H9 (cell line): ENCODE data around the gene AP2A2. TPM values are rescaled to one million over a fixed set of nuclear protein-coding genes. Genes with fewer than 3 reads are reported as not detected.

Source experiments
- DNase-seq: peaks from one replicate; pipeline ENCODE4 v3.0.0-alpha.2; 2017
- H2AFZ ChIP-seq: one replicate; pipeline ENCODE4 v1.6.1; 2013; ENCODE audit warnings: mild to moderate bottlenecking, low read length, control low read depth, moderate library complexity
- H2AK5ac ChIP-seq: 2 replicates; pipeline ENCODE4 v1.6.1; 2013; ENCODE audit warnings: low read length, control low read depth, mixed read lengths; ENCODE audit not compliant: insufficient read length
- H2BK120ac ChIP-seq: one replicate; pipeline ENCODE4 v1.6.1; 2013; ENCODE audit warnings: low read depth, mild to moderate bottlenecking, low read length, control low read depth, inconsistent platforms; ENCODE audit not compliant: poor library complexity, severe bottlenecking
- H2BK12ac ChIP-seq: 2 replicates; pipeline ENCODE4 v1.6.1; 2013; ENCODE audit warnings: low read length, control low read depth, mixed read lengths, low read depth; ENCODE audit not compliant: insufficient read length
- H2BK15ac ChIP-seq: 2 replicates; pipeline ENCODE4 v1.6.1; 2013; ENCODE audit warnings: low read depth, low read length, control low read depth
- H2BK20ac ChIP-seq: one replicate; pipeline ENCODE4 v1.6.1; 2013; ENCODE audit warnings: low read depth, mild to moderate bottlenecking, low read length, control low read depth, inconsistent platforms; ENCODE audit not compliant: poor library complexity, severe bottlenecking
- H2BK5ac ChIP-seq: 2 replicates; pipeline ENCODE4 v1.6.1; 2013; ENCODE audit warnings: low read length, control low read depth, mixed read lengths; ENCODE audit not compliant: insufficient read length
- H3K14ac ChIP-seq: 2 replicates; pipeline ENCODE4 v1.6.1; 2013; ENCODE audit warnings: low read length, control low read depth; ENCODE audit not compliant: insufficient read depth
- H3K18ac ChIP-seq: 2 replicates; pipeline ENCODE4 v1.6.1; 2013; ENCODE audit warnings: low read depth, mild to moderate bottlenecking, mixed read lengths, low read length, control low read depth; ENCODE audit not compliant: insufficient read length
- H3K23ac ChIP-seq: 2 replicates; pipeline ENCODE4 v1.6.1; 2013; ENCODE audit warnings: low read length, control low read depth, mixed read lengths, low read depth; ENCODE audit not compliant: insufficient read length
- H3K23me2 ChIP-seq: 2 replicates; pipeline ENCODE4 v1.6.1; 2013; ENCODE audit warnings: low read depth, mild to moderate bottlenecking, mixed read lengths, low read length, control low read depth; ENCODE audit not compliant: insufficient read length, poor library complexity, severe bottlenecking
- H3K27ac ChIP-seq: 2 replicates; pipeline ENCODE4 v1.5.1; 2013; ENCODE audit warnings: low read length, control low read depth, mixed read lengths, low read depth; ENCODE audit not compliant: insufficient read length
- H3K27me3 ChIP-seq: 2 replicates; pipeline ENCODE4 v1.6.1; 2013; ENCODE audit warnings: low read length, control low read depth, inconsistent platforms; ENCODE audit not compliant: insufficient read depth
- H3K4ac ChIP-seq: 2 replicates; pipeline ENCODE4 v1.6.1; 2013; ENCODE audit warnings: low read depth, mild to moderate bottlenecking, control low read depth, inconsistent platforms, low read length, moderate library complexity
- H3K4me1 ChIP-seq: 2 replicates; pipeline ENCODE4 v1.6.1; 2013; ENCODE audit warnings: low read length, control low read depth, inconsistent platforms; ENCODE audit not compliant: insufficient read depth
- H3K4me2 ChIP-seq: 2 replicates; pipeline ENCODE4 v1.6.1; 2013; ENCODE audit warnings: low read length, control low read depth, mixed read lengths; ENCODE audit not compliant: insufficient read length, insufficient read depth
- H3K56ac ChIP-seq: 2 replicates; pipeline ENCODE4 v1.6.1; 2013; ENCODE audit warnings: low read depth, mild to moderate bottlenecking, mixed read lengths, low read length, control low read depth; ENCODE audit not compliant: insufficient read length
- H3K79me1 ChIP-seq: 2 replicates; pipeline ENCODE4 v1.6.1; 2013; ENCODE audit warnings: low read depth, mild to moderate bottlenecking, moderate library complexity, low read length, control low read depth, inconsistent platforms; ENCODE audit not compliant: insufficient read depth, poor library complexity, severe bottlenecking
- H3K79me2 ChIP-seq: 2 replicates; pipeline ENCODE4 v1.6.1; 2013; ENCODE audit warnings: low read length, control low read depth, inconsistent platforms; ENCODE audit not compliant: insufficient read depth
- H3K9ac ChIP-seq: 2 replicates; pipeline ENCODE4 v1.6.1; 2013; ENCODE audit warnings: low read length, control low read depth, mixed read lengths; ENCODE audit not compliant: insufficient read length; ENCODE audit errors: extremely low read depth
- H3K9me3 ChIP-seq: one replicate; pipeline ENCODE4 v1.6.1; 2013; ENCODE audit warnings: low read depth, low read length, inconsistent platforms; ENCODE audit not compliant: control insufficient read depth
- H3T11ph ChIP-seq: one replicate; pipeline ENCODE4 v1.6.1; 2013; ENCODE audit warnings: mild to moderate bottlenecking, low read length, control low read depth, inconsistent platforms
- H4K20me1 ChIP-seq: one replicate; pipeline ENCODE4 v1.6.1; 2013; ENCODE audit not compliant: control insufficient read depth, insufficient read length, insufficient read depth
- H4K5ac ChIP-seq: 2 replicates; pipeline ENCODE4 v1.6.1; 2013; ENCODE audit warnings: low read depth, mild to moderate bottlenecking, mixed read lengths, low read length, control low read depth; ENCODE audit not compliant: insufficient read length
- H4K8ac ChIP-seq: replicated peaks from 2 replicates; pipeline ENCODE4 v1.6.1; 2013; ENCODE audit warnings: low read length, control low read depth, mixed read lengths, low read depth; ENCODE audit not compliant: insufficient read length
- H4K91ac ChIP-seq: 2 replicates; pipeline ENCODE4 v1.6.1; 2013; ENCODE audit warnings: low read depth, mild to moderate bottlenecking, moderate library complexity, mixed read lengths, low read length, control low read depth; ENCODE audit not compliant: insufficient read length
- H3K27ac Mint-ChIP-seq, 3 experiments: 2 replicates in 2 of 3; 3 replicates in 1 of 3; pipeline ENCODE4 v1.8.0; 2020 to 2021; ENCODE audit warnings: mixed read lengths in 3 of 3, mild to moderate bottlenecking in 1 of 3, moderate library complexity in 1 of 3
- H3K27me3 Mint-ChIP-seq: 2 replicates; pipeline ENCODE4 v1.8.0; 2021; ENCODE audit warnings: low read depth, mild to moderate bottlenecking, moderate library complexity, mixed read lengths
- H3K36me3 Mint-ChIP-seq, 3 experiments: 2 replicates in 2 of 3; 3 replicates in 1 of 3; pipeline ENCODE4 v1.8.0; 2020 to 2021; ENCODE audit warnings: low read depth in 3 of 3, mixed read lengths in 3 of 3; ENCODE audit not compliant: insufficient read depth in 1 of 3
- H3K4me1 Mint-ChIP-seq, 2 experiments: 2 replicates each; pipeline ENCODE4 v1.8.0; 2020; ENCODE audit warnings: mixed read lengths in 2 of 2
- H3K4me3 Mint-ChIP-seq, 2 experiments: 2 replicates in 1 of 2; 3 replicates in 1 of 2; pipeline ENCODE4 v1.8.0; 2020 to 2021; ENCODE audit warnings: mild to moderate bottlenecking in 2 of 2, mixed read lengths in 2 of 2, moderate library complexity in 1 of 2
- H3K9me3 Mint-ChIP-seq, 2 experiments: 2 replicates in 1 of 2; 3 replicates in 1 of 2; pipeline ENCODE4 v1.8.0; 2020; ENCODE audit warnings: mild to moderate bottlenecking in 2 of 2, mixed read lengths in 2 of 2, moderate library complexity in 1 of 2
- WGBS: extraction: QIAGEN DNeasy Blood & Tissue Kit; methylation state at CpG from one replicate; pipeline ENCODE4 v1.1.7; 2013; ENCODE audit warnings: missing lambda C conversion rate, low lambda C conversion rate, mixed read lengths; ENCODE audit not compliant: insufficient read length; ENCODE audit errors: extremely low coverage; 5-methylcytosine and 5-hydroxymethylcytosine counted together
- total RNA-seq: library from RNA; stranded (reverse); gene quantifications from 2 replicates; pipeline ENCODE4 v1.2.1, GENCODE V29; 2021
- TF ChIP-seq, protein P1 (sequence below): fragments of 200-600 bp; sonication (generic); conservative IDR thresholded peaks from 3 replicates; pipeline ENCODE4 v1.8.0; 2021; ENCODE audit warnings: antibody characterized with exemption, mild to moderate bottlenecking

Gene AP2A2
- total RNA-seq, 1 experiment from 2014 or later = 53.7 TPM

DNA sequence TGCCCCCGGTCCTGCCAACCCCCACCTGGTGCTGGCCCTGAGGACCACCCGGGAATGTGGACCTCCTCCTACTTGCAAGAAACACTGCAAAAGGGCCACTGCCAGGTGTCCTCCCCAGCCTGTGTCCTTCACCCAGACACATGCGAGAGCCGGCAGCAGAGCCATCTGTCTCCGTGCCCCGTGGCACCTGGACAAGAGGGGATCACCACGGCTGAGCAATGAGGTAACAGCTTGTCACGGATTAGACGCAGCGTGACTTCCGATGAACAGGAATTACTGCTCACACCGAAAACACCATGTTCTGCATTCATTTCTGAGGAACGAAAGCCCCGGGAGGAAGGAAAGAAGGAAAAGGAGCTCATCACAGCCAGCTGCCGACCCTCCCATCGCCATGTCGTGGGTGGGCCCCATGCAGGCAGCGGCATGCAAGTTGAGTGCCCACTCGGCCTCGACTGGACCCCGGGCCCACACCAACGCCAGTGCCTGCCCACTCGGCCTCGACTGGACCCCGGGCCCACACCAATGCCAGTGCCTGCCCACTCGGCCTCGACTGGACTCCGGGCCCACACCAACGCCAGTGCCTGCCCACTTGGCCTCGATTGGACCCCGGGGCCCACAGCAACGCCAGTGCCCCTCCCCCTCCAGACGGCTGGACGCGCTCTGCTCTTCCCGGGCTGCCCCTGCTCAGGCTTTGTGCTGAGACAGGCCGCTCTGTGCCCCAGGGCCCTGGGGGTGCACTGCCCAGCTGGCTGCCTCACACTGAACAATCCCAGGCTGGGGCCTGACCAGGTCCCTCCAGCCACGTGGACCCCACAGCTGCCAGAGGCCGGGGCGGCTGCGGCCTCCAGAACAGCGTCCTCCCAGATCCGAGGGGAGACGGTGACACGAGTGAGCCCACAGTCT lies 37.1 kb upstream of the AP2A2 start:
- H3K23me2 ChIP-seq = no peaks in the 10 kb centered on the region
- no CpG with 5 or more reads among the region's 45 CpGs for WGBS
- no peaks in the 10 kb centered on the region for H3K9me3 Mint-ChIP-seq
- no peaks in the 10 kb centered on the region for H3K4me1 ChIP-seq
- no peaks in the 10 kb centered on the region for H3K9me3 ChIP-seq
- H4K5ac ChIP-seq = no peak overlapping the region
- H3K27ac ChIP-seq = no peak overlapping the region
- no peak overlapping the region for H3K4me2 ChIP-seq
- peaks cover 16 to 31% (median 29%) of the 10 kb centered on the region in 3 experiments for H3K36me3 Mint-ChIP-seq
- no peak overlapping the region for H3K9ac ChIP-seq
- H2BK15ac ChIP-seq = no peak overlapping the region
- H3K14ac ChIP-seq = no peak overlapping the region
- H4K91ac ChIP-seq = no peak overlapping the region
- H3K4me1 Mint-ChIP-seq = peaks cover 5 to 14% of the 10 kb centered on the region in 2 experiments
- H3K27me3 Mint-ChIP-seq = no peaks in the 10 kb centered on the region
- H3K79me2 ChIP-seq = no peaks in the 10 kb centered on the region
- no peak overlapping the region for H3K18ac ChIP-seq
- no peak overlapping the region for H3K23ac ChIP-seq
- no peak for DNase-seq
- H3T11ph ChIP-seq = no peak overlapping the region
- no peak overlapping the region for H2AFZ ChIP-seq
- H2BK120ac ChIP-seq = no peak overlapping the region
- H3K27me3 ChIP-seq = no peaks in the 10 kb centered on the region
- H2BK5ac ChIP-seq = no peak overlapping the region
- no peak overlapping the region for H3K4me3 Mint-ChIP-seq
- peaks cover 2% of the 10 kb centered on the region for H4K20me1 ChIP-seq
- H4K8ac ChIP-seq = no peak overlapping the region
- H3K4ac ChIP-seq = no peak overlapping the region
- no peak overlapping the region for H2BK20ac ChIP-seq
- no peak overlapping the region for H2BK12ac ChIP-seq
- no peak overlapping the region for H2AK5ac ChIP-seq
- H3K56ac ChIP-seq = no peak overlapping the region
- no peaks in the 10 kb centered on the region for H3K79me1 ChIP-seq
- TF ChIP-seq, protein P1, sequence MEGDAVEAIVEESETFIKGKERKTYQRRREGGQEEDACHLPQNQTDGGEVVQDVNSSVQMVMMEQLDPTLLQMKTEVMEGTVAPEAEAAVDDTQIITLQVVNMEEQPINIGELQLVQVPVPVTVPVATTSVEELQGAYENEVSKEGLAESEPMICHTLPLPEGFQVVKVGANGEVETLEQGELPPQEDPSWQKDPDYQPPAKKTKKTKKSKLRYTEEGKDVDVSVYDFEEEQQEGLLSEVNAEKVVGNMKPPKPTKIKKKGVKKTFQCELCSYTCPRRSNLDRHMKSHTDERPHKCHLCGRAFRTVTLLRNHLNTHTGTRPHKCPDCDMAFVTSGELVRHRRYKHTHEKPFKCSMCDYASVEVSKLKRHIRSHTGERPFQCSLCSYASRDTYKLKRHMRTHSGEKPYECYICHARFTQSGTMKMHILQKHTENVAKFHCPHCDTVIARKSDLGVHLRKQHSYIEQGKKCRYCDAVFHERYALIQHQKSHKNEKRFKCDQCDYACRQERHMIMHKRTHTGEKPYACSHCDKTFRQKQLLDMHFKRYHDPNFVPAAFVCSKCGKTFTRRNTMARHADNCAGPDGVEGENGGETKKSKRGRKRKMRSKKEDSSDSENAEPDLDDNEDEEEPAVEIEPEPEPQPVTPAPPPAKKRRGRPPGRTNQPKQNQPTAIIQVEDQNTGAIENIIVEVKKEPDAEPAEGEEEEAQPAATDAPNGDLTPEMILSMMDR = no peak
- peak overlapping the region in 1 of 3 experiments; percentile 44; a peak in 1 of 7 replicates for H3K27ac Mint-ChIP-seq
